ENCODE results near the gene HMMR. TPM values are rescaled to one million over a fixed set of nuclear protein-coding genes. Genes with fewer than 3 reads are reported as not detected.

The HMMR gene
- polyA plus RNA-seq, 1 donor (not counting 4 experiments of a cell fraction or from before 2014, with no cell fraction given): 16.2 TPM

- H3K4me1 ChIP-seq (ENCODE audit: control insufficient read depth, extremely low read depth, insufficient read depth, low read length): peaks cover 8% of the 10 kb centered on the region
- H4K20me1 ChIP-seq (ENCODE audit: control insufficient read depth, extremely low read depth, insufficient read depth, low read length): no peaks in the 10 kb centered on the region
- H3K9me1 ChIP-seq (ENCODE audit: control insufficient read depth, extremely low read depth, insufficient read depth, low read length): no peaks in the 10 kb centered on the region
- H3K9me3 ChIP-seq (ENCODE audit: control insufficient read depth, low read depth, low read length): no peaks in the 10 kb centered on the region
- no peaks in the 10 kb centered on the region for H3K27me3 ChIP-seq (ENCODE audit: control insufficient read depth, extremely low read depth, insufficient read depth, low read length)
- H3K9ac ChIP-seq (ENCODE audit: control insufficient read depth, extremely low read depth, insufficient read depth, low read length): no peak overlapping the region
- H3K4me2 ChIP-seq (ENCODE audit: control insufficient read depth, extremely low read depth, insufficient read depth, low read depth, low read length): no peak overlapping the region
- TF ChIP-seq EZH2 (IDR thresholded peaks at IDR 0.05; ENCODE audit: low read length): no peak
- TF ChIP-seq CTCF (optimal IDR thresholded peaks at IDR 0.05 in 1 of 3, IDR thresholded peaks at IDR 0.05 in 1 of 3, conservative IDR thresholded peaks at IDR 0.05 in 1 of 3; ENCODE audit: extremely low read depth in 1 of 3, insufficient read depth in 2 of 3, low read length in 3 of 3): no peak
- FAIRE-seq (no peak), DNase-seq (ENCODE audit: low read depth, low spot score) (no peak)
- no peaks in the 10 kb centered on the region for H3K79me2 ChIP-seq (ENCODE audit: control insufficient read depth, insufficient read depth, low read length)
- H3K27ac ChIP-seq (ENCODE audit: control insufficient read depth, insufficient read depth, low read length): no peak overlapping the region
- H3K36me3 ChIP-seq (ENCODE audit: control insufficient read depth in 2 of 2, extremely low read depth in 1 of 2, insufficient read depth in 2 of 2, low read length in 2 of 2): peaks cover 0 to 17% of the 10 kb centered on the region in 2 experiments
- dilution Hi-C loops (cut with MboI; ENCODE audit: extremely low pct_ligation_motif_present, low sequenced_read_pairs): no loop called here
- H3K4me3 ChIP-seq (ENCODE audit: control insufficient read depth in 2 of 3, extremely low read depth in 1 of 3, insufficient read depth in 2 of 3, low read depth in 1 of 3, low read length in 3 of 3): no peak overlapping the region
- no peak overlapping the region for H2AFZ ChIP-seq (ENCODE audit: control insufficient read depth, low read length)
Measured at GRCh38 chr5:163475411-163475810, 15.0 kb downstream of the HMMR start.

- DNase-seq (ENCODE audit: low read depth, low spot score) (no peak), FAIRE-seq (no peak)
- no peaks in the 10 kb centered on the region for H3K9me1 ChIP-seq (ENCODE audit: control insufficient read depth, extremely low read depth, insufficient read depth, low read length)
- H3K4me2 ChIP-seq (ENCODE audit: control insufficient read depth, extremely low read depth, insufficient read depth, low read depth, low read length): peak overlapping the region; percentile 25
- no peak overlapping the region for H3K4me3 ChIP-seq (ENCODE audit: control insufficient read depth in 2 of 3, extremely low read depth in 1 of 3, insufficient read depth in 2 of 3, low read depth in 1 of 3, low read length in 3 of 3)
- no peaks in the 10 kb centered on the region for H3K27me3 ChIP-seq (ENCODE audit: control insufficient read depth, extremely low read depth, insufficient read depth, low read length)
- peaks cover 8% of the 10 kb centered on the region for H3K4me1 ChIP-seq (ENCODE audit: control insufficient read depth, extremely low read depth, insufficient read depth, low read length)
- dilution Hi-C loops (cut with MboI; ENCODE audit: extremely low pct_ligation_motif_present, low sequenced_read_pairs): no loop called here
- H2AFZ ChIP-seq (ENCODE audit: control insufficient read depth, low read length): no peak overlapping the region
- H3K79me2 ChIP-seq (ENCODE audit: control insufficient read depth, insufficient read depth, low read length): no peaks in the 10 kb centered on the region
- H3K36me3 ChIP-seq (ENCODE audit: control insufficient read depth in 2 of 2, extremely low read depth in 1 of 2, insufficient read depth in 2 of 2, low read length in 2 of 2): peaks cover 0 to 9% of the 10 kb centered on the region in 2 experiments
- no peak for TF ChIP-seq EZH2 (IDR thresholded peaks at IDR 0.05; ENCODE audit: low read length)
- no peak for TF ChIP-seq CTCF (optimal IDR thresholded peaks at IDR 0.05 in 1 of 3, IDR thresholded peaks at IDR 0.05 in 1 of 3, conservative IDR thresholded peaks at IDR 0.05 in 1 of 3; ENCODE audit: extremely low read depth in 1 of 3, insufficient read depth in 2 of 3, low read length in 3 of 3)
- H4K20me1 ChIP-seq (ENCODE audit: control insufficient read depth, extremely low read depth, insufficient read depth, low read length): no peaks in the 10 kb centered on the region
- H3K9ac ChIP-seq (ENCODE audit: control insufficient read depth, extremely low read depth, insufficient read depth, low read length): no peak overlapping the region
- H3K9me3 ChIP-seq (ENCODE audit: control insufficient read depth, low read depth, low read length): no peaks in the 10 kb centered on the region
- peak overlapping the region; percentile 39 for H3K27ac ChIP-seq (ENCODE audit: control insufficient read depth, insufficient read depth, low read length)
Measured at GRCh38 chr5:163478126-163478981, 17.9 kb downstream of the HMMR start.
